Heart right ventricle (tissue), 16 donors: ENCODE measurements around the gene TMEM221. TPM values are rescaled to one million over a fixed set of nuclear protein-coding genes. Genes with fewer than 3 reads are reported as not detected.

Source experiments
- ATAC-seq, 8 donors: fragments of 200-7000 bp; cut with Tn5 transposase; one replicate each; pipeline ENCODE4 v1.9.1; 2020; ENCODE audit warnings: mild to moderate bottlenecking in 8 of 8, moderate library complexity in 8 of 8, moderate number of reproducible peaks in 1 of 8
- DNase-seq, 2 donors: peaks; one replicate each; pipeline ENCODE4 v3.0.0-alpha.2; 2020
- H3K27ac ChIP-seq, 10 donors: fragments of 200-600 bp; sonication (generic) in 2 of 10; one replicate each; pipeline versions ENCODE4 v1.5.0 to v1.8.0; 2020 to 2022; ENCODE audit warnings: mild to moderate bottlenecking in 3 of 10
- H3K27me3 ChIP-seq, 7 donors: fragments of 200-600 bp; one replicate each; pipeline ENCODE4 v1.8.0; 2021 to 2022; ENCODE audit warnings: mild to moderate bottlenecking in 2 of 7
- H3K36me3 ChIP-seq, 9 donors: fragments of 200-600 bp; sonication (generic) in 1 of 9; one replicate each; pipeline versions ENCODE4 v1.5.0 to v1.8.0; 2020 to 2022; ENCODE audit warnings: mild to moderate bottlenecking in 2 of 9
- H3K4me1 ChIP-seq, 9 donors: fragments of 200-600 bp; sonication (generic) in 1 of 9; one replicate each; pipeline versions ENCODE4 v1.5.0 to v1.8.0; 2020 to 2022; ENCODE audit warnings: mild to moderate bottlenecking in 4 of 9
- H3K4me3 ChIP-seq, 10 donors: fragments of 200-600 bp; sonication (generic) in 2 of 10; one replicate each; pipeline versions ENCODE4 v1.5.0 to v1.8.0; 2020 to 2022; ENCODE audit warnings: mild to moderate bottlenecking in 7 of 10, moderate library complexity in 2 of 10
- H3K9me3 ChIP-seq, 11 donors: fragments of 200-600 bp in 10 of 11; sonication (generic) in 2 of 11; one replicate each; pipeline versions ENCODE4 v1.5.0 to v1.8.0; 2013 to 2022; ENCODE audit warnings: mild to moderate bottlenecking in 2 of 11, control low read depth in 1 of 11, moderate library complexity in 1 of 11
- WGBS, 2 donors: extraction: QIAGEN DNeasy Blood & Tissue Kit; methylation state at CpG; one replicate each; pipeline ENCODE4 v1.1.7; 2013; ENCODE audit warnings: inconsistent platforms in 1 of 2; 5-methylcytosine and 5-hydroxymethylcytosine counted together
- intact Hi-C, 10 donors: fragments of 100-400 bp; cut with DNase I; formaldehyde crosslinking; loops; one replicate each; pipeline versions ENCODE4 v1.11.1 to v1.14.2; 2022
- polyA plus RNA-seq, 2 donors: library from polyadenylated mRNA; stranded (reverse); fragments of 200-250 nt; gene quantifications; one replicate each; pipeline ENCODE4 v1.2.3, GENCODE V29; 2013
- total RNA-seq, 10 donors: library from RNA; stranded (reverse); fragmentation: NEBNext Ultra II Directional in 3 of 10; extraction: Animal tissue kit (Norgen Biotek cat#: 25700) in 3 of 10; gene quantifications; one replicate each; pipeline versions ENCODE4 v1.2.1 to v1.2.4, GENCODE V29; 2021 to 2023
- TF ChIP-seq, protein P1 (sequence below), 9 donors: fragments of 200-600 bp; sonication (generic) in 2 of 9; IDR thresholded peaks; one replicate each; pipeline versions ENCODE4 v1.5.0 to v1.8.0; 2021 to 2022; ENCODE audit warnings: antibody characterized with exemption in 9 of 9, mild to moderate bottlenecking in 5 of 9, moderate library complexity in 1 of 9
- donor health status: Arrhythmogenic right ventricular cardiomyopathy.
- donor health status: ischemic (EF 13 %, LVEDD 7.1; RV severe dilation, severe dysfunction).
- donor health status: healthy with polysubstance abuse.
- donor health status: DM: no; HTN: yes; CAD: no.
- donor health status: DM: no; HTN: no; CAD: no.
- donor health status: ischemic (EF 25% LVEDD 6.9; RV normal size, moderate dysfunction).
- donor health status: ischemic (EF 25% LVEDD 5.7; RV mildly dilated, moderate dysfunction).
- donor health status: healthy.
- donor health status: DM: yes; HTN: yes; CAD: no.
- donor health status: Ischemic cardiomyopathy.
- donor health status: ischemic (EF 35%, LVEDD 5.7; RV mildly dilated, moderate dysfunction).
- donor health status: nonischemic (EF 11% LVEDD 7.7; RV severe dilation, severe dysfunction).
- donor health status: DM: yes; HTN: yes; CAD: no.
- donor health status: PGD.
- donor health status: ischemic (EF 29% LVEDD 5.4; RV normal size, mild dysfunction).
- donor health status: nonischemic (EF 23%, LVEDD 6.1; RV moderate dilation, normal function).

TMEM221 gene
- total and polyA plus RNA-seq, 12 donors = 0.03 to 0.20 (median 0.12) TPM; not detected in 9

DNA sequence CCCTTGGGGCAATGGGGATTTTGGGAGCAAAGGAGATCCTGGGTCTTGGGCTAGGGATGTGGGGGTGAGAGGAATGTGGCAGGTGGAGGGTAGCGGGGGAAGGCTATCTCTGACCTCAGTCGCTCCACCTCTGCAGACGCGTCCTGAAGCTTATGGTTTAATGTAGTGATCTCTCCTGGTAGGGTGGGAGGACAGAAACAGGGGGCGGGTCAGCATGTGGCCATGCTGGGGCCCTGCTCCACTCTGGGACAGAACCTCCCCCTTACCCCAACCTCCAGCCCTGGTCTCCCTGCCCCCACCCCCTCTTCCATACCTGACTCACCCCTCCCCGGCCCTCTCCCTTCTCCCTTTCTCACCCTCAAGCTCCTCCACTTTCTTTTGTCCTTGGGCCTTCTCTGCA is 44.5 kb downstream of the TMEM221 start:
- WGBS, 2 donors = 76 to 79% methylated on average over 6 of the region's 6 CpGs
- TF ChIP-seq, protein P1, sequence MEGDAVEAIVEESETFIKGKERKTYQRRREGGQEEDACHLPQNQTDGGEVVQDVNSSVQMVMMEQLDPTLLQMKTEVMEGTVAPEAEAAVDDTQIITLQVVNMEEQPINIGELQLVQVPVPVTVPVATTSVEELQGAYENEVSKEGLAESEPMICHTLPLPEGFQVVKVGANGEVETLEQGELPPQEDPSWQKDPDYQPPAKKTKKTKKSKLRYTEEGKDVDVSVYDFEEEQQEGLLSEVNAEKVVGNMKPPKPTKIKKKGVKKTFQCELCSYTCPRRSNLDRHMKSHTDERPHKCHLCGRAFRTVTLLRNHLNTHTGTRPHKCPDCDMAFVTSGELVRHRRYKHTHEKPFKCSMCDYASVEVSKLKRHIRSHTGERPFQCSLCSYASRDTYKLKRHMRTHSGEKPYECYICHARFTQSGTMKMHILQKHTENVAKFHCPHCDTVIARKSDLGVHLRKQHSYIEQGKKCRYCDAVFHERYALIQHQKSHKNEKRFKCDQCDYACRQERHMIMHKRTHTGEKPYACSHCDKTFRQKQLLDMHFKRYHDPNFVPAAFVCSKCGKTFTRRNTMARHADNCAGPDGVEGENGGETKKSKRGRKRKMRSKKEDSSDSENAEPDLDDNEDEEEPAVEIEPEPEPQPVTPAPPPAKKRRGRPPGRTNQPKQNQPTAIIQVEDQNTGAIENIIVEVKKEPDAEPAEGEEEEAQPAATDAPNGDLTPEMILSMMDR (IDR thresholded peaks at IDR 0.05) = no peak
- Histone ChIP-seq H3K36me3 (peaks cover 0 to 37% (median 0%) of the 10 kb centered on the region in 9 donors), H3K4me3 (peak overlapping the region in 9 of 10 donors; percentile 41 to 84 (median 64)), H3K9me3 (no peaks in the 10 kb centered on the region), H3K27me3 (peaks cover 0 to 6% (median 0%) of the 10 kb centered on the region in 7 donors), H3K4me1 (peaks cover 0 to 51% (median 28%) of the 10 kb centered on the region in 9 donors), H3K27ac (peak overlapping the region in 9 of 10 donors; percentile 75 to 95 (median 85))
- no peak for DNase-seq
- intact Hi-C loops = no loop called here
- ATAC-seq = no peak

DNA sequence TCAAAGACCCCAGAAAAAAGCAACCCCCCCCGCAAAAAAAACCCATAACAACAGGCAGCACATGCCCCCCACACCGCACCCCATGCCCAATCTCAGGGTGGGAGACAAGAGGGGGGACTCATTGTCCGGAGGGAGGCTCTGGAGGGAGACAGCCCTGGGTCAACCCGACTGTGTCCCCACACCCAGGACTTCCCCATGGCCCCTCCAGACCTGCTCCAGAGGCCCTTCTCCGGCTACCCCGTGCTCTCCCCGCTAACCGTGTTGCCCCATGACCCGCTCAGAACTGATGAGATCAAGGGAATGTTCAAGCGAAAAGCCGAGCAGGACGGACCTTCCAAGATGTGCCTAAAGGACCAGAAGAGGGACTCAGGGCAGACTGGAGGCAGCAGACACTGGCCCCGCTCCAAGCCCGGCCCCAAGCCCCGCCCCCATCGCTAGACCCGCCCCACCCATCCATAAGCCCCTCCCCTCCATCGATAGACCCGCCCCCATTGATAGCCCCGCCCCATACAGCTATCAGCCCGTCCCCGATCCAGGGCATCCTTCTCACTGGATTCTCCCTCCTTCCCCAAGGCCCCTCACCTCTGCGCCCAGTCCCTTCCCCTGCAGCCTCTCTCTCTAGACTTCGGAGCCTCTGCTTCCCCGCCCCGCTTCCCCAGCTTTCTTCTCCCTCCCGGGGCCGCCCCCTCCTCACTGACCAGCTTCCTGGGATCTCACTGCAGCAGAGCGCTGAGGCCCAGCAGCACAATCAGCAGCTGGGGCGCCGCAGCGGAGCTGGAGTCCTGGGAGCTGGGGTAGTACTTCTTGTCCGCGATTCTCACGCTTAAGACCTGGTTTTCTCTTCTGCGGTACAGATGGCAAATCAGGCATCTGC is 45.2 kb downstream of the TMEM221 start:
- peak in 1 of 2 donors; percentile 48 for DNase-seq
- Histone ChIP-seq H3K9me3 (no peaks in the 10 kb centered on the region), H3K27me3 (peaks cover 0 to 6% (median 0%) of the 10 kb centered on the region in 7 donors), H3K36me3 (peaks cover 0 to 44% (median 0%) of the 10 kb centered on the region in 9 donors), H3K4me3 (peak overlapping the region in 9 of 10 donors; percentile 41 to 84 (median 64)), H3K27ac (peak overlapping the region in 7 of 10 donors; percentile 79 to 95 (median 89)), H3K4me1 (peaks cover 0 to 51% (median 25%) of the 10 kb centered on the region in 9 donors)
- WGBS, 2 donors = 37 to 42% methylated on average over 30 to 36 of the region's 36 CpGs
- ATAC-seq = peak in 7 of 8 donors; percentile 8 to 58 (median 31)
- intact Hi-C loops = no loop called here
- TF ChIP-seq, protein P1 (IDR thresholded peaks at IDR 0.05) = no peak

DNA sequence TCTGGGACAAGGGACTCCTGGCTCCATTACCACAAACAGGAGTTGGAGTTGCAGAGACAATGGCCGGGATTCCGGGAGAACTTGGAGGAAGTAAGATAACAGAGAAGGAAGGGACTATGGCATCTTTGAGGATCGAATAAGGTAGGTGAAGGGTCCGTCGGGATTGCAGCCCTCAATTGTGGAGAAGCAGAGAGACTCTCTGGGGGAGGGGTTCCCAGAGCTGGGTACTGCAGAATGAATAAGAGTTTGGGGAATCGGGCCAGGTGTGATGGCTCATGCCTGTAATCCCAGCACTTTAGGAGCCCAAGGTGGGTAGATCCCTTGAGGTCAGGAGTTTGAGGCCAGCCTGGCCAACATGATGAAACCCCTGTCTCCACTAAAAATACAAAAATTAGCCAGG is 46.8 kb downstream of the TMEM221 start:
- ATAC-seq = peak in 1 of 8 donors; percentile 22
- TF ChIP-seq, protein P1 (IDR thresholded peaks at IDR 0.05) = no peak
- H3K9me3 ChIP-seq = no peaks in the 10 kb centered on the region
- intact Hi-C loops = no loop called here
- H3K4me1 ChIP-seq = peaks cover 0 to 43% (median 13%) of the 10 kb centered on the region in 9 donors
- H3K27me3 ChIP-seq = peaks cover 0 to 6% (median 0%) of the 10 kb centered on the region in 7 donors
- H3K4me3 ChIP-seq = no peak overlapping the region
- peak overlapping the region in 2 of 10 donors; percentile 22 to 35 for H3K27ac ChIP-seq
- WGBS, 2 donors = 61 to 75% methylated on average over 6 of the region's 6 CpGs
- peaks cover 0 to 58% (median 0%) of the 10 kb centered on the region in 9 donors for H3K36me3 ChIP-seq
- DNase-seq = no peak

DNA sequence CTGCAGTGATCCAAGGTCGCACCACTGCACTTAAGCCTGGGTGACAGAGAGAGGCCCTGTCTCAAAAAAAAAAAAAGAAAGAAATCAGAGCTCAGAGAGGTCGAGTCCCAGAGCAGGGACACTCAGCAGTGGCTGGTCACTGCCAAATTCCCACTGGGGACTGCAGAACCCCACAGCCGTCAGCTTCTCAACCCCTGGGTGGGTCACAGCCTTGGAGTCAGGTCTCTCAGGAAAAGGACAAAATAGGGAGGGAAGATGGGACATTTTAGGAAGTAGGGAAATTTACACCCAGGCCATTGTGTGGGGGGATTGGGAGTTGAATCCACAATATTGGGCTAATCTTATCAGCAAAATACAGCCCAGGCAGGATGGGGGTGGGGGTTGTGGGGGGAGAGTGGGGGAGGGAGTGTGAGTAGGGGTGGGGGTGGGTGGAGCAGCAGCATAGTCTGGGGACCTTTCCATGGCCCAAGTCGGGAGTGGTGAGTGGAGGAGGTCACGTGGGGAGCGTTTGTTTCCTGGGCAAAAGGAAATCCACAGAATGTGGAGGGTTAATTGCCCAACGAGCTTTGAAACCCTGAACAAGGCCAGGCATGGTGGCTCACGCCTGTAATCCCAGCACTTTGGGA is 49.5 kb downstream of the TMEM221 start:
- 52 to 57% methylated on average over 8 of the region's 8 CpGs for WGBS, 2 donors
- DNase-seq = no peak
- Histone ChIP-seq H3K4me1 (peaks cover 0 to 47% (median 11%) of the 10 kb centered on the region in 9 donors), H3K9me3 (no peaks in the 10 kb centered on the region), H3K36me3 (peaks cover 0 to 58% (median 0%) of the 10 kb centered on the region in 9 donors), H3K27me3 (peaks cover 0 to 21% (median 10%) of the 10 kb centered on the region in 7 donors), H3K4me3 (no peak overlapping the region), H3K27ac (peak overlapping the region in 1 of 10 donors; percentile 2)
- TF ChIP-seq, protein P1 (IDR thresholded peaks at IDR 0.05) = no peak
- ATAC-seq = no peak
- intact Hi-C loops = loop anchor here in 5 of 10 donors (5.0 to 10.0 kb wide), 3 partner anchors 48 to 68 kb away; partner anchors contain the start of genes NXNL1 (in 1 of the 5) and TMEM221 (in 1 of the 5)
